Right lobe of liver (tissue), 4 donors: ENCODE results near the gene PRR12.

ENCODE experiments used
- CTCF ChIP-seq, 4 donors: fragments of 200-600 bp in 3 of 4; fragments of 450-650 bp in 1 of 4; IDR thresholded peaks; one replicate each; pipeline versions ENCODE4 v1.5.1 to v1.8.0; 2016 to 2022; ENCODE audit warnings: antibody characterized with exemption in 4 of 4, mild to moderate bottlenecking in 2 of 4
- POLR2A ChIP-seq: fragments of 450-650 bp; IDR thresholded peaks from one replicate; pipeline ENCODE4 v1.6.1; 2017; ENCODE audit warnings: antibody characterized with exemption, mild to moderate bottlenecking
- donor health status: DM: no; HTN: no; CAD: no.
- donor health status: DM: no; HTN: no; CAD: no.
- donor health status: DM: no; HTN: yes; CAD: no.

- TF ChIP-seq CTCF (IDR thresholded peaks at IDR 0.05) (no peak), POLR2A (no peak)
These were observed 22.4 kb downstream of the PRR12 start for GRCh38 chr19:49613374-49613773.
